ENCODE results near the gene MRPL36. TPM values are rescaled to one million over a fixed set of nuclear protein-coding genes. Genes with fewer than 3 reads are reported as not detected.

The MRPL36 gene
- total RNA-seq, 1 experiment from 2014 or later = 102 TPM

- DNase-seq (ENCODE audit: low spot score) = no peak
- H3K27me3 ChIP-seq (replicated peaks; ENCODE audit: insufficient read depth, low read depth, low read length, poor library complexity) = peaks cover 70% of the 10 kb centered on the region
- no peak overlapping the region for H3K4me3 ChIP-seq (ENCODE audit: low read depth, low read length, poor library complexity, severe bottlenecking)
- POLR2A ChIA-PET (ENCODE audit: low non-redundant PET) = no interaction called here
- TF ChIP-seq CTCF (conservative IDR thresholded peaks at IDR 0.05; ENCODE audit: low read depth, low read length) = no peak
- no peak for TF ChIP-seq EZH2 (IDR thresholded peaks at IDR 0.05; ENCODE audit: borderline replicate concordance, low read depth, low read length, poor library complexity, severe bottlenecking)
- intact Hi-C loops (cut with micrococcal nuclease; ENCODE audit: unreplicated experiment) = loop anchor here (10.0 kb wide), 1 partner anchor 265 kb away; no protein-coding TSS in a partner anchor
- H3K4me1 ChIP-seq (ENCODE audit: insufficient read depth, low read length, poor library complexity, severe bottlenecking) = no peaks in the 10 kb centered on the region
- no peak overlapping the region for H3K27ac ChIP-seq (ENCODE audit: low read depth, low read length, poor library complexity, severe bottlenecking)
- CTCF ChIA-PET = no interaction called here
- BruUV-seq (replicated peaks) = no TSS peak
- no peaks in the 10 kb centered on the region for H3K36me3 ChIP-seq (ENCODE audit: insufficient read depth, low read length, poor library complexity, severe bottlenecking)
- H3K9me3 ChIP-seq (ENCODE audit: low read depth, low read length, poor library complexity, severe bottlenecking) = no peaks in the 10 kb centered on the region
These were observed 29.7 kb downstream of the MRPL36 start for GRCh38 chr5:1769752-1770442.

GRCh38 chr5:1769017-1769640 lies 30.5 kb downstream of the MRPL36 start:
- POLR2A ChIA-PET (ENCODE audit: low non-redundant PET) = no interaction called here
- CTCF ChIA-PET = no interaction called here
- TF ChIP-seq CTCF (conservative IDR thresholded peaks at IDR 0.05; ENCODE audit: low read depth, low read length) (no peak), EZH2 (IDR thresholded peaks at IDR 0.05; ENCODE audit: borderline replicate concordance, low read depth, low read length, poor library complexity, severe bottlenecking) (no peak)

GRCh38 chr5:1768283-1769000 lies 31.2 kb downstream of the MRPL36 start:
- no peak for DNase-seq (ENCODE audit: low spot score)

More at GRCh38 chr5:1769017-1769640, 30.5 kb downstream of the MRPL36 start:
- H3K4me3 ChIP-seq (ENCODE audit: low read depth, low read length, poor library complexity, severe bottlenecking) = no peak overlapping the region
- BruUV-seq (replicated peaks) = no TSS peak
- intact Hi-C loops (cut with micrococcal nuclease; ENCODE audit: unreplicated experiment) = loop anchor here (10.0 kb wide), 1 partner anchor 266 kb away; no protein-coding TSS in a partner anchor
- no peaks in the 10 kb centered on the region for H3K36me3 ChIP-seq (ENCODE audit: insufficient read depth, low read length, poor library complexity, severe bottlenecking)
- H3K9me3 ChIP-seq (ENCODE audit: low read depth, low read length, poor library complexity, severe bottlenecking) = no peaks in the 10 kb centered on the region
- DNase-seq (ENCODE audit: low spot score) = no peak
- H3K4me1 ChIP-seq (ENCODE audit: insufficient read depth, low read length, poor library complexity, severe bottlenecking) = no peaks in the 10 kb centered on the region
- H3K27me3 ChIP-seq (replicated peaks; ENCODE audit: insufficient read depth, low read depth, low read length, poor library complexity) = peaks cover 73% of the 10 kb centered on the region
- H3K27ac ChIP-seq (ENCODE audit: low read depth, low read length, poor library complexity, severe bottlenecking) = no peak overlapping the region

More at GRCh38 chr5:1768283-1769000, 31.2 kb downstream of the MRPL36 start:
- Histone ChIP-seq H3K9me3 (ENCODE audit: low read depth, low read length, poor library complexity, severe bottlenecking) (no peaks in the 10 kb centered on the region), H3K36me3 (ENCODE audit: insufficient read depth, low read length, poor library complexity, severe bottlenecking) (no peaks in the 10 kb centered on the region), H3K4me3 (ENCODE audit: low read depth, low read length, poor library complexity, severe bottlenecking) (no peak overlapping the region), H3K27me3 (replicated peaks; ENCODE audit: insufficient read depth, low read depth, low read length, poor library complexity) (peaks cover 77% of the 10 kb centered on the region), H3K27ac (ENCODE audit: low read depth, low read length, poor library complexity, severe bottlenecking) (no peak overlapping the region), H3K4me1 (ENCODE audit: insufficient read depth, low read length, poor library complexity, severe bottlenecking) (no peaks in the 10 kb centered on the region)
- no TSS peak for BruUV-seq (replicated peaks)
- POLR2A ChIA-PET (ENCODE audit: low non-redundant PET) = no interaction called here
- intact Hi-C loops (cut with micrococcal nuclease; ENCODE audit: unreplicated experiment) = loop anchor here (10.0 kb wide), 1 partner anchor 266 kb away; no protein-coding TSS in a partner anchor
- no peak for TF ChIP-seq EZH2 (IDR thresholded peaks at IDR 0.05; ENCODE audit: borderline replicate concordance, low read depth, low read length, poor library complexity, severe bottlenecking)
- no peak for TF ChIP-seq CTCF (conservative IDR thresholded peaks at IDR 0.05; ENCODE audit: low read depth, low read length)
- CTCF ChIA-PET = no interaction called here

Data from A673 (cell line).